Measurements from ENCODE around the gene ABCF1. TPM values are rescaled to one million over a fixed set of nuclear protein-coding genes. Genes with fewer than 3 reads are reported as not detected.
A peak's percentile ranks its signal among the peaks of the same experiment; 100 is the strongest.

Gene ABCF1
- polyA plus RNA-seq, 3 donors: 7.5 to 19.8 (median 14.6) TPM

DNA sequence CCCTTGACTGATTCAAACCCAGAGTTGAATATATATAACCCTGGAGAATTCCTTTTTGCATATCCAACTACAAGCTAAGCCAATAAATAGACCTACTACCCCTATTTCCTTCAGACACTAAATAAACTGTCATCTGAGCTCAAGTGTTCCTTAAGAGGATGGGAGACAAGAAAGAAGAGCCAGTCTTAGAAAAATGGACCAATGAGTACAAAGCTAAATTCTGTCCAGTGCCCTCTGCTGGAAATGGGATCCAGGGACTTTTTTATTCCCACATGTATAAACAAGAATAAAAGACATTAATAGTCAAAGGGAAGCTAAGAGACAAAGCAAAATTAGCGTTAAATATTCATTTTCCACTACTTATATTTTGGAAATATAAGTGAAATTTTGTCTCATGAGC, 41.0 kb downstream of the ABCF1 start:
- H3K4me2 ChIP-seq (replicated peaks; ENCODE audit: extremely low read depth, low read length, poor library complexity, severe bottlenecking): no peak overlapping the region
- peaks cover 19 to 28% of the 10 kb centered on the region in 2 donors for H3K4me1 ChIP-seq (ENCODE audit: control insufficient read depth in 1 of 2, insufficient read depth in 2 of 2, low read length in 2 of 2)
- intact Hi-C loops (cut with micrococcal nuclease): loop anchor here (5.0 kb wide), 2 partner anchors 35 to 120 kb away; no protein-coding TSS in a partner anchor
- no peak for DNase-seq
- H3K27me3 ChIP-seq (ENCODE audit: control insufficient read depth in 2 of 2, insufficient read depth in 2 of 2, low read length in 2 of 2): no peaks in the 10 kb centered on the region
- H3K36me3 ChIP-seq (replicated peaks in 1 of 2; ENCODE audit: control insufficient read depth in 1 of 2, insufficient read depth in 2 of 2, low read length in 2 of 2): peaks cover 32 to 54% of the 10 kb centered on the region in 2 donors
- H3K9ac ChIP-seq (ENCODE audit: insufficient read depth, low read length, poor library complexity, severe bottlenecking): no peak overlapping the region
- no peak overlapping the region for H3K4me3 Mint-ChIP-seq
- H2AFZ ChIP-seq (ENCODE audit: insufficient read depth, low read depth, low read length, poor library complexity, severe bottlenecking): no peak overlapping the region
- no peak overlapping the region for H3K4me3 ChIP-seq (replicated peaks in 1 of 3; ENCODE audit: low read depth in 2 of 3, low read length in 3 of 3)
- H4K20me1 ChIP-seq (ENCODE audit: insufficient read depth, low read length): peaks cover 90% of the 10 kb centered on the region
- peaks cover 0 to 5% (median 0%) of the 10 kb centered on the region in 3 donors for H3K27me3 Mint-ChIP-seq (ENCODE audit: low read depth in 3 of 3)
- H3K27ac ChIP-seq (ENCODE audit: low read depth in 1 of 2, low read length in 2 of 2): no peak overlapping the region
- no peaks in the 10 kb centered on the region for H3K9me3 ChIP-seq (replicated peaks in 1 of 2; ENCODE audit: control insufficient read depth in 1 of 2, insufficient read depth in 1 of 2, low read length in 2 of 2)
- H3K27ac Mint-ChIP-seq: peak overlapping the region in 3 of 7 donors; percentile 46 to 80 (median 53)
- H3K9me3 Mint-ChIP-seq: peaks cover 0 to 9% (median 5%) of the 10 kb centered on the region in 7 donors
- WGBS (ENCODE audit: insufficient coverage): no CpG with 5 or more reads among the region's 1 CpG
- peaks cover 57 to 67% of the 10 kb centered on the region in 2 donors for H3K36me3 Mint-ChIP-seq
- peaks cover 34% of the 10 kb centered on the region for H3K4me1 Mint-ChIP-seq
- TF ChIP-seq CTCF (IDR thresholded peaks at IDR 0.05): no peak
- peaks cover 77% of the 10 kb centered on the region for H3K79me2 ChIP-seq (ENCODE audit: insufficient read depth, low read length)

DNA sequence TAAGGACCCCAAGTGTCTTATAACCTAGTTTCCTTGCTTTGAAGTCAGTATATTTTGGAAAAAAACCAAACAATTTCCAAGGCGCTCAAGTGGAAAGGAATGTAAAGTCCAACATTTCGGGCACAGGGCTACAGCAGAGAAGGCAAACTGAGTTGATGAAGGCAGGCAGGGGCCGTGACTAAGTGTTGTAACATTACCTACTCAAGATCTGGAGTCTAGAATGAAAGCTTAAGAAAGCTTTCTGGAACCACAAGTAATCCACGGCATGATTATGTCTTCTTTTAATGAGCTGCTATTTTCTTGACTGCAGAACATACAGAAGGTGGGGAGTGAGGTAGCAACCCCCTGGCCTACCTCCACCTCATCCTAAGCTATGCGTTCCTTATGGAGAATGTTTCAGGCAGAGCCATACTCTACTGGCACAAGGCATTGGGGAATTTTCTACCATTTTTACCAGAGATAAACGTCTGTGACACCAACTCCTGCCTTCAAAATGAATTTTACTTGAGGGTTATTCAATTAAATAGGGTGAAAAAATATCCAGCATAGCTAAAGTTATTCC, 41.5 kb downstream of the ABCF1 start:
- Mint-ChIP-seq H3K4me1 (peaks cover 34% of the 10 kb centered on the region), H3K9me3 (peaks cover 0 to 9% (median 5%) of the 10 kb centered on the region in 7 donors), H3K4me3 (no peak overlapping the region), H3K27me3 (ENCODE audit: low read depth in 3 of 3) (peaks cover 0 to 5% (median 0%) of the 10 kb centered on the region in 3 donors), H3K36me3 (peaks cover 51 to 61% of the 10 kb centered on the region in 2 donors), H3K27ac (peak overlapping the region in 6 of 7 donors; percentile 33 to 99 (median 62))
- H3K36me3 ChIP-seq (replicated peaks in 1 of 2; ENCODE audit: control insufficient read depth in 1 of 2, insufficient read depth in 2 of 2, low read length in 2 of 2): peaks cover 27 to 49% of the 10 kb centered on the region in 2 donors
- peaks cover 79% of the 10 kb centered on the region for H3K79me2 ChIP-seq (ENCODE audit: insufficient read depth, low read length)
- H3K27me3 ChIP-seq (ENCODE audit: control insufficient read depth in 2 of 2, insufficient read depth in 2 of 2, low read length in 2 of 2): no peaks in the 10 kb centered on the region
- no peak overlapping the region for H2AFZ ChIP-seq (ENCODE audit: insufficient read depth, low read depth, low read length, poor library complexity, severe bottlenecking)
- no peak overlapping the region for H3K9ac ChIP-seq (ENCODE audit: insufficient read depth, low read length, poor library complexity, severe bottlenecking)
- TF ChIP-seq CTCF (IDR thresholded peaks at IDR 0.05): no peak
- H3K4me2 ChIP-seq (replicated peaks; ENCODE audit: extremely low read depth, low read length, poor library complexity, severe bottlenecking): no peak overlapping the region
- no CpG with 5 or more reads among the region's 6 CpGs for WGBS (ENCODE audit: insufficient coverage)
- H3K9me3 ChIP-seq (replicated peaks in 1 of 2; ENCODE audit: control insufficient read depth in 1 of 2, insufficient read depth in 1 of 2, low read length in 2 of 2): no peaks in the 10 kb centered on the region
- peak overlapping the region in 1 of 2 donors; percentile 22 for H3K27ac ChIP-seq (ENCODE audit: low read depth in 1 of 2, low read length in 2 of 2)
- H3K4me1 ChIP-seq (ENCODE audit: control insufficient read depth in 1 of 2, insufficient read depth in 2 of 2, low read length in 2 of 2): peaks cover 19 to 28% of the 10 kb centered on the region in 2 donors
- DNase-seq: no peak
- intact Hi-C loops (cut with micrococcal nuclease): loop anchor here (5.0 kb wide), 2 partner anchors 35 to 120 kb away; no protein-coding TSS in a partner anchor
- H4K20me1 ChIP-seq (ENCODE audit: insufficient read depth, low read length): peaks cover 85% of the 10 kb centered on the region
- no peak overlapping the region for H3K4me3 ChIP-seq (replicated peaks in 1 of 3; ENCODE audit: low read depth in 2 of 3, low read length in 3 of 3)

Measured in CD14-positive monocyte (primary cell).